ENCODE data around the gene DET1.

DNA sequence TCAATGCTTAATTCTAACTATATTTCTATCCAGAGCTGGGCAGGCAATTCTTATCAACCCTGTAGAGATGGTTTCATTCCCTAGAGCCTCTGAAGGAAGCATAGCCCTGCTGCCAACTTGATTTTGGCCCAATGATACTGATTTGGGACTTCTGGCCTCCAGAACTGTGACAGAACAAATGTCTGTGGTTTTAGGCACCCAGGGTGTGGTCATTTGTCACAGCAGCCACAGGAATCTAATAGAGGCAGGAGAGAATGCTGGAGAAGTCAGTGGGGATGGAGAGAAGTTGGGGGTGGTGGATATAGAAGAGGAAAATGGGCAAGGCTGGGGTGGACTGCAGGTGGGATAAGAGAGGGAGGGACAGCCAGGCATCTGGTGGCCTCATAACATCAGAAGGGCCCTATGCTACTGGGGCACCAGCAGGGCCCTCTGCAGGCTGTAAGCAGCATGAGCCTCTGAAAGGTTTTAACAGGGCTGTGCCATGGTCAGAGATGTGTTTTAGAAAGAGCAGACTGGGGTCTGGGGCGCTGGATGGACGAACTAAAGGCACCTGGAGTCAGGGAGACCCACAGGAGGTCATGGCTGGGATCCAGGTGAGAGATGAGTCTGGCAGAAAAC lies 59.2 kb downstream of the DET1 start:
- TF ChIP-seq, protein P1, sequence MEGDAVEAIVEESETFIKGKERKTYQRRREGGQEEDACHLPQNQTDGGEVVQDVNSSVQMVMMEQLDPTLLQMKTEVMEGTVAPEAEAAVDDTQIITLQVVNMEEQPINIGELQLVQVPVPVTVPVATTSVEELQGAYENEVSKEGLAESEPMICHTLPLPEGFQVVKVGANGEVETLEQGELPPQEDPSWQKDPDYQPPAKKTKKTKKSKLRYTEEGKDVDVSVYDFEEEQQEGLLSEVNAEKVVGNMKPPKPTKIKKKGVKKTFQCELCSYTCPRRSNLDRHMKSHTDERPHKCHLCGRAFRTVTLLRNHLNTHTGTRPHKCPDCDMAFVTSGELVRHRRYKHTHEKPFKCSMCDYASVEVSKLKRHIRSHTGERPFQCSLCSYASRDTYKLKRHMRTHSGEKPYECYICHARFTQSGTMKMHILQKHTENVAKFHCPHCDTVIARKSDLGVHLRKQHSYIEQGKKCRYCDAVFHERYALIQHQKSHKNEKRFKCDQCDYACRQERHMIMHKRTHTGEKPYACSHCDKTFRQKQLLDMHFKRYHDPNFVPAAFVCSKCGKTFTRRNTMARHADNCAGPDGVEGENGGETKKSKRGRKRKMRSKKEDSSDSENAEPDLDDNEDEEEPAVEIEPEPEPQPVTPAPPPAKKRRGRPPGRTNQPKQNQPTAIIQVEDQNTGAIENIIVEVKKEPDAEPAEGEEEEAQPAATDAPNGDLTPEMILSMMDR (IDR thresholded peaks at IDR 0.05) = no peak
- no peak for TF ChIP-seq EP300 (IDR thresholded peaks at IDR 0.05)

Measured in suprapubic skin (tissue), 3 donors.